ENCODE results near the gene CYP4F8.

CYP4F8 gene

DNA sequence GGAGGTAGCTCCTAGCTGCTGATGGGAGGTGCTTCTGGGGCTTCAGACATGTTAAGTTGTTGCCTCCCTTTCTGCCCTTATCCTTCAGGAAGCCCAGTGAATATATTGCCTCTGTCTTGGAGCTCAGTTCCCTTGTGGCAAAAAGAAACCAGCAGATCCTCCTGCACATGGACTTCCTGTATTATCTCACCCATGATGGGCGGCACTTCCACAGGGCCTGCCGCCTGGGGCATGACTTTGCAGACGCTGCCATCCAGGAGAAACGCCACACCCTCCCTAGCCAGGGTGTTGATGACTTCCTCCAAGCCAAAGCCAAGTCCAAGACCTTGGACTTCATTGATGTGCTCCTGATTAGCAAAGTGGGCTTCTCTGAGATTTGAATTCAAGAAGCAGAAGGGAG lies 51.9 kb downstream of the CYP4F8 start:
- peaks cover 0 to 1% of the 10 kb centered on the region in 2 donors for H3K36me3 ChIP-seq (replicated peaks in 1 of 2; ENCODE audit: control insufficient read depth in 2 of 2, insufficient read depth in 2 of 2, low read length in 2 of 2)
- H3K4me3 ChIP-seq (ENCODE audit: low read length in 2 of 2), result no peak overlapping the region
- H2AFZ ChIP-seq (ENCODE audit: low read length), result no peak overlapping the region
- H3K27me3 ChIP-seq (ENCODE audit: control insufficient read depth in 3 of 3, insufficient read depth in 3 of 3, low read depth in 1 of 3, low read length in 3 of 3), result no peaks in the 10 kb centered on the region
- peaks cover 0 to 39% of the 10 kb centered on the region in 2 donors for H3K9me3 ChIP-seq (replicated peaks in 1 of 2; ENCODE audit: control insufficient read depth in 2 of 2, insufficient read depth in 1 of 2, low read depth in 1 of 2, low read length in 2 of 2)
- no peak overlapping the region for H2BK5ac ChIP-seq (ENCODE audit: low read length)
- no peak overlapping the region for H2BK120ac ChIP-seq (ENCODE audit: low read depth, low read length)
- no peak overlapping the region for H2BK15ac ChIP-seq (ENCODE audit: low read length)
- no peak overlapping the region for H2BK12ac ChIP-seq (ENCODE audit: low read length)
- H4K91ac ChIP-seq (ENCODE audit: low read depth, low read length, poor library complexity), result no peak overlapping the region
- H3K14ac ChIP-seq (ENCODE audit: low read length), result no peak overlapping the region
- H3K4me2 ChIP-seq (ENCODE audit: insufficient read depth, low read length, poor library complexity, severe bottlenecking), result no peak overlapping the region
- H3K79me1 ChIP-seq (ENCODE audit: low read depth, low read length), result no peaks in the 10 kb centered on the region
- H3K4ac ChIP-seq (ENCODE audit: low read length), result no peak overlapping the region
- H3K27ac ChIP-seq (replicated peaks; ENCODE audit: low read length), result no peak overlapping the region
- no CpG with 5 or more reads among the region's 4 CpGs for WGBS, 2 donors (ENCODE audit: extremely low coverage in 2 of 2, insufficient read length in 2 of 2, insufficient replicate concordance in 1 of 2)
- H3K23ac ChIP-seq (ENCODE audit: low read depth, low read length, poor library complexity), result no peak overlapping the region
- no peak overlapping the region for H3K18ac ChIP-seq (ENCODE audit: low read length)
- H2AK5ac ChIP-seq (ENCODE audit: low read depth, low read length), result no peak overlapping the region
- DNase-seq (ENCODE audit: low spot score), result no peak
- no peak overlapping the region for H4K8ac ChIP-seq (ENCODE audit: low read depth, low read length)
- no peak overlapping the region for H3K9ac ChIP-seq (ENCODE audit: low read depth, low read length, poor library complexity)
- no peaks in the 10 kb centered on the region for H3K4me1 ChIP-seq (ENCODE audit: control insufficient read depth in 2 of 2, insufficient read depth in 1 of 2, low read depth in 1 of 2, low read length in 2 of 2)

DNA sequence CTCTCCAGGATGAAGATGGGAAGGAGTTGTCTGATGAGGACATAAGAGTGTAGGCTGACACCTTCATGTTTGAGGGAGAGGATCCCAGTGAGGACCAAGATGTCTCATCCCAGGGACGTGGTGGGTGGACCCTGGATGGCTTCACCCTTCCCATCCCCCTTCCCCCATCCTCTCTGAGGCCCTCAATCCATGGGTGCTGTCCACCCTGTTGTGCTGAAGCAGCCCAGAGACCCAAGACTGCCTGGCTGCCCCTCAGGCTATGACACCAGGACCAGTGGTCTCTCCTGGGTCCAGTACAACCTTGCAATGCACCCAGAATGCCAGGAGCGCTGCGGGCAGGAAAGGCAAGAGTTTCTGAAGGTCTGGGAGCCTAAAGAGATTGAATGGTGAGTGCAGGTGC lies 54.4 kb downstream of the CYP4F8 start:
- Histone ChIP-seq H2BK120ac (ENCODE audit: low read depth, low read length) (no peak overlapping the region), H2AFZ (ENCODE audit: low read length) (no peak overlapping the region), H3K9ac (ENCODE audit: low read depth, low read length, poor library complexity) (no peak overlapping the region), H3K4me1 (ENCODE audit: control insufficient read depth in 2 of 2, insufficient read depth in 1 of 2, low read depth in 1 of 2, low read length in 2 of 2) (no peaks in the 10 kb centered on the region), H2BK5ac (ENCODE audit: low read length) (no peak overlapping the region), H3K4ac (ENCODE audit: low read length) (no peak overlapping the region), H2BK15ac (ENCODE audit: low read length) (no peak overlapping the region), H3K27me3 (ENCODE audit: control insufficient read depth in 3 of 3, insufficient read depth in 3 of 3, low read depth in 1 of 3, low read length in 3 of 3) (no peaks in the 10 kb centered on the region), H2BK12ac (ENCODE audit: low read length) (no peak overlapping the region), H4K8ac (ENCODE audit: low read depth, low read length) (no peak overlapping the region), H2AK5ac (ENCODE audit: low read depth, low read length) (no peak overlapping the region), H3K23ac (ENCODE audit: low read depth, low read length, poor library complexity) (no peak overlapping the region), H3K14ac (ENCODE audit: low read length) (no peak overlapping the region), H3K4me3 (ENCODE audit: low read length in 2 of 2) (no peak overlapping the region), H3K18ac (ENCODE audit: low read length) (no peak overlapping the region), H3K27ac (replicated peaks; ENCODE audit: low read length) (no peak overlapping the region), H4K91ac (ENCODE audit: low read depth, low read length, poor library complexity) (no peak overlapping the region), H3K36me3 (replicated peaks in 1 of 2; ENCODE audit: control insufficient read depth in 2 of 2, insufficient read depth in 2 of 2, low read length in 2 of 2) (no peaks in the 10 kb centered on the region), H3K79me1 (ENCODE audit: low read depth, low read length) (peaks cover 2% of the 10 kb centered on the region), H3K9me3 (replicated peaks in 1 of 2; ENCODE audit: control insufficient read depth in 2 of 2, insufficient read depth in 1 of 2, low read depth in 1 of 2, low read length in 2 of 2) (peaks cover 0 to 37% of the 10 kb centered on the region in 2 donors), H3K4me2 (ENCODE audit: insufficient read depth, low read length, poor library complexity, severe bottlenecking) (no peak overlapping the region)
- no CpG with 5 or more reads among the region's 3 CpGs for WGBS, 2 donors (ENCODE audit: extremely low coverage in 2 of 2, insufficient read length in 2 of 2, insufficient replicate concordance in 1 of 2)
- no peak for DNase-seq (ENCODE audit: low spot score)

DNA sequence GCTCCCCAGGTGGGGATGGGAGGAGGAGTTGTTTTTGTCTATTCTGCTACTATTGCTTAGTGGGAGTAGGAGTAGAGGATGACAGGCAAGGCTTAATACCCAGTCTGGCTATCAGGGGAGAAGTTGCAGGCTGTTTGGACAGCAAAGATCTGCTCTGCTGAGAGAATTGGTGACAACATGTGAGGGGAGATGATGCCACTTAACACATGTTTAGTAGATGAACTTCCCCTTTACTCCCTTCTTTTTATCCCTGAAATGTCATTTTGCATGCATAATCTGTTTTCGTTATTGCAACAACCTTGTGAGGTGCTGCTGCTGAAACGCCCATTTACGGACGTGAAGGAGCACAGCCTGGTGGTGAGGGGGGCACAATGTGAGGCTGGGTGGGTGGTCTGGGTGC lies 54.9 kb downstream of the CYP4F8 start:
- Histone ChIP-seq H3K23ac (ENCODE audit: low read depth, low read length, poor library complexity) (no peak overlapping the region), H2AK5ac (ENCODE audit: low read depth, low read length) (no peak overlapping the region), H3K4me1 (ENCODE audit: control insufficient read depth in 2 of 2, insufficient read depth in 1 of 2, low read depth in 1 of 2, low read length in 2 of 2) (no peaks in the 10 kb centered on the region), H3K9ac (ENCODE audit: low read depth, low read length, poor library complexity) (no peak overlapping the region), H2AFZ (ENCODE audit: low read length) (no peak overlapping the region), H2BK15ac (ENCODE audit: low read length) (no peak overlapping the region), H3K36me3 (replicated peaks in 1 of 2; ENCODE audit: control insufficient read depth in 2 of 2, insufficient read depth in 2 of 2, low read length in 2 of 2) (no peaks in the 10 kb centered on the region), H3K27ac (replicated peaks; ENCODE audit: low read length) (no peak overlapping the region), H2BK120ac (ENCODE audit: low read depth, low read length) (no peak overlapping the region), H2BK12ac (ENCODE audit: low read length) (no peak overlapping the region), H4K91ac (ENCODE audit: low read depth, low read length, poor library complexity) (no peak overlapping the region), H3K27me3 (ENCODE audit: control insufficient read depth in 3 of 3, insufficient read depth in 3 of 3, low read depth in 1 of 3, low read length in 3 of 3) (no peaks in the 10 kb centered on the region), H2BK5ac (ENCODE audit: low read length) (no peak overlapping the region), H3K4me3 (ENCODE audit: low read length in 2 of 2) (no peak overlapping the region), H4K8ac (ENCODE audit: low read depth, low read length) (no peak overlapping the region), H3K4ac (ENCODE audit: low read length) (no peak overlapping the region), H3K9me3 (replicated peaks in 1 of 2; ENCODE audit: control insufficient read depth in 2 of 2, insufficient read depth in 1 of 2, low read depth in 1 of 2, low read length in 2 of 2) (peaks cover 0 to 39% of the 10 kb centered on the region in 2 donors), H3K14ac (ENCODE audit: low read length) (no peak overlapping the region), H3K18ac (ENCODE audit: low read length) (no peak overlapping the region), H3K4me2 (ENCODE audit: insufficient read depth, low read length, poor library complexity, severe bottlenecking) (no peak overlapping the region), H3K79me1 (ENCODE audit: low read depth, low read length) (peaks cover 2% of the 10 kb centered on the region)
- WGBS, 2 donors (ENCODE audit: extremely low coverage in 2 of 2, insufficient read length in 2 of 2, insufficient replicate concordance in 1 of 2), result no CpG with 5 or more reads among the region's 4 CpGs
- DNase-seq (ENCODE audit: low spot score), result no peak

- Histone ChIP-seq H3K9me3 (replicated peaks in 1 of 2; ENCODE audit: control insufficient read depth in 2 of 2, insufficient read depth in 1 of 2, low read depth in 1 of 2, low read length in 2 of 2) (peaks cover 0 to 34% of the 10 kb centered on the region in 2 donors), H3K27ac (replicated peaks; ENCODE audit: low read length) (no peak overlapping the region), H4K8ac (ENCODE audit: low read depth, low read length) (no peak overlapping the region), H3K4me3 (ENCODE audit: low read length in 2 of 2) (no peak overlapping the region), H4K91ac (ENCODE audit: low read depth, low read length, poor library complexity) (no peak overlapping the region), H3K14ac (ENCODE audit: low read length) (no peak overlapping the region), H2AFZ (ENCODE audit: low read length) (no peak overlapping the region), H3K36me3 (replicated peaks in 1 of 2; ENCODE audit: control insufficient read depth in 2 of 2, insufficient read depth in 2 of 2, low read length in 2 of 2) (no peaks in the 10 kb centered on the region), H3K9ac (ENCODE audit: low read depth, low read length, poor library complexity) (no peak overlapping the region), H3K23ac (ENCODE audit: low read depth, low read length, poor library complexity) (no peak overlapping the region), H3K27me3 (ENCODE audit: control insufficient read depth in 3 of 3, insufficient read depth in 3 of 3, low read depth in 1 of 3, low read length in 3 of 3) (no peaks in the 10 kb centered on the region), H3K79me1 (ENCODE audit: low read depth, low read length) (peaks cover 2% of the 10 kb centered on the region), H3K4ac (ENCODE audit: low read length) (no peak overlapping the region), H3K18ac (ENCODE audit: low read length) (no peak overlapping the region), H2BK120ac (ENCODE audit: low read depth, low read length) (no peak overlapping the region), H2BK15ac (ENCODE audit: low read length) (no peak overlapping the region), H2AK5ac (ENCODE audit: low read depth, low read length) (no peak overlapping the region), H2BK5ac (ENCODE audit: low read length) (no peak overlapping the region), H3K4me2 (ENCODE audit: insufficient read depth, low read length, poor library complexity, severe bottlenecking) (no peak overlapping the region), H3K4me1 (ENCODE audit: control insufficient read depth in 2 of 2, insufficient read depth in 1 of 2, low read depth in 1 of 2, low read length in 2 of 2) (no peaks in the 10 kb centered on the region), H2BK12ac (ENCODE audit: low read length) (no peak overlapping the region)
- WGBS, 2 donors (ENCODE audit: extremely low coverage in 2 of 2, insufficient read length in 2 of 2, insufficient replicate concordance in 1 of 2), result no CpG with 5 or more reads among the region's 5 CpGs
- DNase-seq (ENCODE audit: low spot score), result no peak
Observed at GRCh38 chr19:15671237-15671821, 56.3 kb downstream of the CYP4F8 start.
